Lung (tissue), 12 donors: ENCODE measurements around the gene IGSF6. TPM values are rescaled to one million over a fixed set of nuclear protein-coding genes. Genes with fewer than 3 reads are reported as not detected.
"Not testable (repeated sequence)": the region's sequence is repeated elsewhere in the genome, so short reads cannot be mapped to it uniquely, and the experiment has no call there.

Experiments used
- ATAC-seq: fragments of 200-7000 bp; cut with Tn5 transposase; one replicate; pipeline ENCODE4 v1.9.1; 2020; ENCODE audit warnings: moderate number of reproducible peaks; ENCODE audit not compliant: insufficient read depth, low FRiP score
- DNase-seq, 3 donors: peaks; one replicate each; pipeline ENCODE4 v3.0.0-alpha.2; 2013 to 2017
- H3K27ac ChIP-seq, 2 donors: one replicate each; pipeline ENCODE4 v1.5.1; 2013; ENCODE audit warnings: mild to moderate bottlenecking in 2 of 2, moderate library complexity in 2 of 2, control low read depth in 1 of 2, inconsistent platforms in 1 of 2, low read depth in 1 of 2, low read length in 1 of 2
- H3K27me3 ChIP-seq, 3 donors: one replicate each; pipeline ENCODE4 v1.5.1; 2013; ENCODE audit warnings: low read length in 2 of 3; ENCODE audit not compliant: control insufficient read depth in 3 of 3, insufficient read depth in 3 of 3
- H3K36me3 ChIP-seq, 4 donors: one replicate each; pipeline ENCODE4 v1.5.1; 2013; ENCODE audit warnings: low read length in 4 of 4, mild to moderate bottlenecking in 1 of 4, moderate library complexity in 1 of 4; ENCODE audit not compliant: control insufficient read depth in 4 of 4, insufficient read depth in 4 of 4
- H3K4me1 ChIP-seq, 5 donors: one replicate each; pipeline ENCODE4 v1.5.1; 2013; ENCODE audit warnings: low read length in 5 of 5, mild to moderate bottlenecking in 2 of 5, moderate library complexity in 1 of 5; ENCODE audit not compliant: control insufficient read depth in 5 of 5, insufficient read depth in 5 of 5
- H3K4me3 ChIP-seq: one replicate; pipeline ENCODE4 v1.5.1; 2013; ENCODE audit warnings: mild to moderate bottlenecking, control low read depth, moderate library complexity
- H3K9ac ChIP-seq, 2 donors: one replicate each; pipeline ENCODE4 v1.5.1; 2013; ENCODE audit warnings: low read length in 2 of 2, control low read depth in 1 of 2; ENCODE audit not compliant: insufficient read depth in 1 of 2
- H3K9me3 ChIP-seq, 4 donors: one replicate each; pipeline ENCODE4 v1.5.1; 2013; ENCODE audit warnings: low read length in 3 of 4, mild to moderate bottlenecking in 1 of 4, moderate library complexity in 1 of 4; ENCODE audit not compliant: control insufficient read depth in 4 of 4, insufficient read depth in 3 of 4
- WGBS, 2 donors: extraction: QIAGEN DNeasy Blood & Tissue Kit; methylation state at CpG; one replicate each; pipeline ENCODE4 v1.1.7; 2013; 5-methylcytosine and 5-hydroxymethylcytosine counted together
- polyA plus RNA-seq, 2 donors: library from polyadenylated mRNA; stranded (reverse); fragments of 200-250 nt; gene quantifications; one replicate each; pipeline ENCODE4 v1.2.1, GENCODE V29; 2013
- total RNA-seq, 2 donors: library from RNA; depleted of rRNA in 1 of 2; stranded (reverse); fragments of >200 nt in 1 of 2; gene quantifications; one replicate each; pipeline ENCODE4 v1.2.1, GENCODE V29; 2014 to 2021
- TF ChIP-seq, protein P1 (sequence below): IDR thresholded peaks from 2 replicates; pipeline ENCODE4 v1.5.1; 2012; ENCODE audit warnings: mild to moderate bottlenecking; ENCODE audit errors: control extremely low read depth, extremely low read depth
- donor health status: control.
- donor health status: control.
- donor health status: Bipolar disorder and iron deficiency.
- donor health status: healthy.
- donor health status: DM: yes; HTN: yes; CAD: no.

The IGSF6 gene
- total and polyA plus RNA-seq, 4 donors, result 12.2 to 54.3 (median 38.8) TPM

DNA sequence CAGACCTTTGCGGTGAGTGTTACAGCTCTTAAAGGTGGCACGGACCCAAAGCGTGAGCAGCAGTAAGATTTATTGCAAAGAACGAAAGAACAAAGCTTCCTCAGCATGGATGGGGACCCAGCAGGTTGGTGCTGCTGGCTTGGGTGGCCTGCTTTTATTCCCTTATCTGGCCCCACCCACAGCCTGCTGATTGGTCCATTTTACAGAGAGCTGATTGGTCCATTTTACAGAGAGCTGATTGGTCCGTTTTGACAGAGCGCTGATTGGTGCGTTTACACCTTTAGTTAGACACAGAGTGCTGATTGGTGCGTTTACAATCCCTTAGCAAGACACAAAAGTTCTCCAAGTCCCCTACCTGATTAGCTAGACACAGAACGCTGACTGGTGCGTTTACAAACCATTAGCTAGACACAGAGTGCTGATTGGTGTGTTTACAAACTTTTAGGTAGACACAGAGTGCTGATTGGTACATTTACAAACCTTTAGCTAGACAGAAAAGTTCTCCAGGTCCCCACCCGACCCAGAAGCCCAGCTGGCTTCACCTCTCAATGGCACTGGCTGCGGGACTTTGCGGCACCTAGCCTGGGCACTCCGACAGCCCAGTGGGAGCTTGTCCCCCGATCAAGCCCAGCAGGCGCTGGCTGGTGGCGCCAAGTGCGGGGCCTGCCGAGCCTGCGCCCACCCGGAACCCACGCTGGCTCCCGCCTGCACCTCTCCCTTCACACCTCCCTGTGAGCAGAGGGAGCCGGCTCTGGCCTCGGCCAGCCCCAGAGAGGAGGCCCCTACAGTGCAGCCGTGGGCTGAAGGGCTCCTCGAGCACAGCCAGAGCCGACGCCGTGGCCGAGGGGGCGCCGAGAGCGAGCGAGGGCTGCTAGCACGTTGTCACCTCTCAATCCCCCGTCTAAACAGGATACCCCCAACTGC lies 22.5 kb downstream of the IGSF6 start:
- 99% methylated on average over 37 of the region's 37 CpGs for WGBS, 2 donors
- H3K36me3 ChIP-seq, result peaks cover 0 to 23% (median 17%) of the 10 kb centered on the region in 4 donors
- H3K4me3 ChIP-seq, DNase-seq, H3K9ac ChIP-seq, H3K9me3 ChIP-seq, H3K27me3 ChIP-seq, ATAC-seq, H3K27ac ChIP-seq, H3K4me1 ChIP-seq: not testable (repeated sequence)

- peaks cover 0 to 24% (median 17%) of the 10 kb centered on the region in 4 donors for H3K36me3 ChIP-seq
Observed at GRCh38 chr16:21628772-21629171, 23.6 kb downstream of the IGSF6 start.

DNA sequence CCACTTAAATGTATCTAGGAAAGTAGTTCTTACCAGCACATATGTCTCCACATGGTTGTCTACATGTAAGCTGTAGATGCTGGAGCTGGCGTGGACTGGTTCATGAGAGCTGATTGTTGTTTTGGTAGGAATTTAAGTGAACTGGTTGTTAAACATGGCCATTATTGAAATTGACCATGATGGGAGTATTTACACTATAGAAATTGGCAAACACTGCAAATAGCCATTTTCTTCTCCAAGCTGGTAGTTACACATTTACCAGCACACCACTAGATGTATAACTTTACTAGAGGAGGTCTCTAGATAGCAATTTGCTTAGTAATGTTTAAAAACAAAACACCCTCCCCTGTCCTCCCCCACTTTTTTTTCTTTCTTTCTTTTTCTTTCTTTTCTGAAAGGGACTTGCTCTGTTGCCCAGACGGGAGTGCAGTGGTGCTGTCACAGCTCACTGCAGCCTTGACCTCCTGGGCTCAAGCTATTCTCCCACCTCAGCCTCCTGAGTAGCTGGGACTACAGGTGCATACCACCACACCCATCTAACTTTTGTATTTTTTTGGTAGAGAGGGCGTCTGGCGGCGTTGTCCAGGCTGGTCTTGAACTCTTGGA lies 24.2 kb downstream of the IGSF6 start:
- no peaks in the 10 kb centered on the region for H3K27me3 ChIP-seq
- 95 to 100% methylated on average over 5 of the region's 5 CpGs for WGBS, 2 donors
- DNase-seq, result no peak
- no peaks in the 10 kb centered on the region for H3K9me3 ChIP-seq
- peaks cover 0 to 6% (median 0%) of the 10 kb centered on the region in 5 donors for H3K4me1 ChIP-seq
- TF ChIP-seq, protein P1, sequence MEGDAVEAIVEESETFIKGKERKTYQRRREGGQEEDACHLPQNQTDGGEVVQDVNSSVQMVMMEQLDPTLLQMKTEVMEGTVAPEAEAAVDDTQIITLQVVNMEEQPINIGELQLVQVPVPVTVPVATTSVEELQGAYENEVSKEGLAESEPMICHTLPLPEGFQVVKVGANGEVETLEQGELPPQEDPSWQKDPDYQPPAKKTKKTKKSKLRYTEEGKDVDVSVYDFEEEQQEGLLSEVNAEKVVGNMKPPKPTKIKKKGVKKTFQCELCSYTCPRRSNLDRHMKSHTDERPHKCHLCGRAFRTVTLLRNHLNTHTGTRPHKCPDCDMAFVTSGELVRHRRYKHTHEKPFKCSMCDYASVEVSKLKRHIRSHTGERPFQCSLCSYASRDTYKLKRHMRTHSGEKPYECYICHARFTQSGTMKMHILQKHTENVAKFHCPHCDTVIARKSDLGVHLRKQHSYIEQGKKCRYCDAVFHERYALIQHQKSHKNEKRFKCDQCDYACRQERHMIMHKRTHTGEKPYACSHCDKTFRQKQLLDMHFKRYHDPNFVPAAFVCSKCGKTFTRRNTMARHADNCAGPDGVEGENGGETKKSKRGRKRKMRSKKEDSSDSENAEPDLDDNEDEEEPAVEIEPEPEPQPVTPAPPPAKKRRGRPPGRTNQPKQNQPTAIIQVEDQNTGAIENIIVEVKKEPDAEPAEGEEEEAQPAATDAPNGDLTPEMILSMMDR, result no peak
- H3K36me3 ChIP-seq, result peaks cover 0 to 26% (median 17%) of the 10 kb centered on the region in 4 donors
- H3K27ac ChIP-seq, result no peak overlapping the region
- ATAC-seq, result no peak
- H3K4me3 ChIP-seq, result no peak overlapping the region
- H3K9ac ChIP-seq, result no peak overlapping the region

More at GRCh38 chr16:21628772-21629171, 23.6 kb downstream of the IGSF6 start:
- TF ChIP-seq, protein P1, result no peak
- H3K9me3 ChIP-seq, result no peaks in the 10 kb centered on the region
- H3K4me3 ChIP-seq, result no peak overlapping the region
- ATAC-seq (no peak), DNase-seq (no peak)
- H3K4me1 ChIP-seq, result peaks cover 0 to 6% (median 0%) of the 10 kb centered on the region in 5 donors
- H3K27me3 ChIP-seq, result no peaks in the 10 kb centered on the region
- H3K27ac ChIP-seq, result no peak overlapping the region
- no peak overlapping the region for H3K9ac ChIP-seq
- 94 to 95% methylated on average over 5 of the region's 5 CpGs for WGBS, 2 donors

DNA sequence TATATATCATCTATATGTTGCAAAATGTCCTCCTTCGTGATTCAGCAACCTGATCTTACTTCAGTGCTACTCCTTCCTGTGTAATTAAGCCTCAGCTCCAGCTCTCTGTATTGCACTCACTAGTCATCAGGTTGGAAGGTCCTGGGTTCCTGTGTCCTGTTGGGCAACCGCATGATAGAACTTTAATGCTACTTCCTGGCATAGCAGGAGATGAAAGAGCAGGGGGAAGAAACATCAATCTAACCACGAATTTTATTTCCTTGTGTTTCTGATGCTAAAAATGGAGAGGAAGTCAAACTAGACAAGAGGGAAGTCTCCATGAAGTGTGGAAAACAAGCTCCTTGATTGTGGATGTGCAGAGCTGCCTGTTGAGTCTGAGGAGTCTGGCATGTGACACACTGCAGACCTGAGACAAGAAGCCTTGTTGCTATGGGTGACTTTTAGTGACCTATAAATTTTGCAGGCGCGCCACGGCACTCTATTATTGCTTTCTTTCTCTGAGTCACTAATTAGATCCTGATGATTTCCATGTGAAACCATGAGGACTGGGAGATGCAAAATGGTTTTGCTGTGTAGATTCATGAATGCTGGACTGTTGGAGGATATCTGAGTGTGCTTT lies 25.6 kb downstream of the IGSF6 start:
- H3K4me3 ChIP-seq, result no peak overlapping the region
- no peaks in the 10 kb centered on the region for H3K27me3 ChIP-seq
- no peaks in the 10 kb centered on the region for H3K9me3 ChIP-seq
- 17 to 40% methylated on average over 6 of the region's 6 CpGs for WGBS, 2 donors
- H3K9ac ChIP-seq, result no peak overlapping the region
- peak; percentile 27 for ATAC-seq
- peaks cover 0 to 30% (median 17%) of the 10 kb centered on the region in 4 donors for H3K36me3 ChIP-seq
- H3K27ac ChIP-seq, result no peak overlapping the region
- peak in 1 of 3 donors; percentile 44 for DNase-seq
- H3K4me1 ChIP-seq, result peaks cover 0 to 6% (median 0%) of the 10 kb centered on the region in 5 donors
- TF ChIP-seq, protein P1, result no peak
